HG03097 (cell line): ENCODE results near the gene TBX2.
"Not testable (repeated sequence)": the region's sequence is repeated elsewhere in the genome, so short reads cannot be mapped to it uniquely, and the experiment has no call there.

Source experiments
- ATAC-seq: cut with Tn5 transposase; IDR thresholded peaks from one replicate; pipeline ENCODE4 v1.9.1; 2021; ENCODE audit not compliant: unreplicated experiment, low FRiP score

Gene TBX2

DNA sequence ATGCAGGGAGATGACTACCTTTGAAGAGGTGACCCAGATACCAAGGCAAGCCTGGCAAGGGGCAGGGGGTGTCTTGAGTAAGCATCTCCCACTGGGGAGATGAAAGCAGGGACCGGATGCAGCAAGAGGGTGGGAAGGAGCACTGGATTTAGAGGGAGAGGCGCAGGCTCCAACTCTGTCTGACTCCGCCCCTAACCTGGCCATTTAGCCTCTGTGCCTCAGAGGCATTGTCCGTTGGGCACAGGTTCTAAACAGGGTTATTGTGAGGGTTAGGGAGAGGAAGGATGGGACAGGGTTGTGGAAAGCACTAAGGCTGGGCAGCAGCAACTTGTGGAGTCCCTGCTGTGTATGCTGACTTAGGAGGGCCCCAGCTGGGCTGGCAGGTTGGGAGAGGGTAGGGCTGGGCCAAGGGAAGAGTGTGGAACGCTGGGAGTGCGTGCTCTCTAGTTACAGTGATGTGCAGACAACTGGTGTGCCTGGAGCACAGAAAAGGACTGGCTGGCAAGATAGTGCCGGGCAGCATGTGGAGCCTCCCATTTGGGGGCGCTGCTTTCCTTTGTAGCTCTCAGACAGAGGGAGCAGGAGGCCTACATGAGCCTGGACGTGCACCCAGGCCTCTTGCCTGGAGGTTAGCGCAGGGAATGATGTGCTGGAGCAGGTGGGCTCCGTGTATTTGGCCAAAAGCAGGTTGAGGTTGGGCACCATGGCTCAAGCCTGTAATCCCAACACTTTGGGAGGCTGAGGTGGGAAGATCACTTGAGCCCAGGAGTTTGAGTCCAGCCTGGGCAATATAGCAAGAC lies 26.2 kb downstream of the TBX2 start:
- no peak for ATAC-seq

DNA sequence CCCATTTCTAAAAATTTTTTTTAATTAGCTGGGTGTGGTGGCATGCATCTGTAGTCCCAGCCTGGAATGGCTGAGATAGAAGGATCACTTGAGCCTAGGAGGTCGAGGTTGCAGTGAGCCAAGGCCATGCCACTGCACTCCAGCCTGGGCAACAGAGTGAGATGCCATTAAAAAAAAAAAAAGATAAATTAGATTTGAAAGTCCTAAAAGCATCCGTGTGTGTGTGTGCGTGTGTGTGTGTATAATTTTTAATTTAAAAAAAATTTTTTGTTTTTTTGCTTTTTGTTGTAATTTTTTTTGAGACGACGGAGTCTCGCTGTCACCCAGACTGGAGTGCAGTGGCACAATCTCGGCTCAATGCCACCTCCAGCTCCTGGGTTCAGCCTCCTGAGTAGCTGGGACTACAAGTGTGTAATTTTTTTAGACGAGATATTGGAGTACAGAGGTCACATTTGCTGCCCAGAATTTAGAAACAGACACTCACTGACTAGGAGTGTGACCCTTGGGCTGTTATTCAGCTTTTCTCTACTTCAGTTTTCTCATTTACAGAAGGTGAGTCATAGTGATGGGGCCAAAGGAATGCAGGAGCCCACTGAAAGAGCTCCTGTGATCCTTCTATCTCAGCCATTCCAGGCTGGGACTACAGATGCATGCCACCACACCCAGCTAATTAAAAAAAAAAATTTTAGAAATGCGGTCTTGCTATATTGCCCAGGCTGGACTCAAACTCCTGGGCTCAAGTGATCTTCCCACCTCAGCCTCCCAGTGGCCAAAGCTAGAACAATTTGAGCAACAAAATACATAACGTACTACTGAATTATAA lies 27.1 kb downstream of the TBX2 start:
- ATAC-seq, result no peak

DNA sequence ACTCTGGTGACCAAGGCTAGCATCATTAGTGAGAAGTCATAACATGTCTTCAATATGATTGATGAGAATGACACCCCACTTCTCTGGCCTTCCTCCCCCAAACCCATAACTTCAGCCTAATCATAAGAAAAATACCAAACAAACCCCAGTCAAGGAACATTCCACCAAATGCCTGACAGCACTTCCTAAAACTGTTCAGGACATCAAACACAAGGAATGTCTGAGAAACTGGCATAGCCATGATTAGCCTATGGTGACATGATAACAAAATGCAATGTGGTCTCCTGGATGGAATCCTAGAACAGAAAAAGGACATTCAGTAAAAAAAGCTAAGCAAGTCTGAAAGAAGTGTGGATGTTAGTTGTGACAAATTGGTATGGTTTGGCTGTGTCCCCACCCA lies 27.9 kb downstream of the TBX2 start:
- no peak for ATAC-seq

DNA sequence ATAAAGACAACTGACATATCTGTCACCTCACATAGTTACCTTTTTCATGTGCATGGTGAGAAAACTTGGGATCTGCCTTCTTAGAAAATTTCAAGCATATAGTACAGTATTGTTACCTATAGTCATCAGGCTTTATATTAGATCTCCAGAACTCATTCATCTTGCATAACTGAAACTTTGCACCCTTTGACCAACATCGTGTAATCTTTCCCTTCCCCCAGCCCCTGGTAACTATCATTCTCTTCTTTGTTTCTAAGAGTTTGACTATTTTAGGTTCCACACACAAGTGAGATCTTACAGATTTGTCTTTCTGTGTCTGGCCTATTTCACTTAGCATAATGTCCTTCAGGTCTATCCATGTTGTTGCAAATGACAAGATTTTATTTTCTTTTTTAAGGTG lies 29.6 kb downstream of the TBX2 start:
- no peak for ATAC-seq

- ATAC-seq, result not testable (repeated sequence)
Observed at GRCh38 chr17:61429831-61430230, 30.2 kb downstream of the TBX2 start.

GRCh38 chr17:61431594-61432311 lies 32.1 kb downstream of the TBX2 start:
- no peak for ATAC-seq

- no peak for ATAC-seq
Observed at GRCh38 chr17:61436273-61436672, 36.6 kb downstream of the TBX2 start.

DNA sequence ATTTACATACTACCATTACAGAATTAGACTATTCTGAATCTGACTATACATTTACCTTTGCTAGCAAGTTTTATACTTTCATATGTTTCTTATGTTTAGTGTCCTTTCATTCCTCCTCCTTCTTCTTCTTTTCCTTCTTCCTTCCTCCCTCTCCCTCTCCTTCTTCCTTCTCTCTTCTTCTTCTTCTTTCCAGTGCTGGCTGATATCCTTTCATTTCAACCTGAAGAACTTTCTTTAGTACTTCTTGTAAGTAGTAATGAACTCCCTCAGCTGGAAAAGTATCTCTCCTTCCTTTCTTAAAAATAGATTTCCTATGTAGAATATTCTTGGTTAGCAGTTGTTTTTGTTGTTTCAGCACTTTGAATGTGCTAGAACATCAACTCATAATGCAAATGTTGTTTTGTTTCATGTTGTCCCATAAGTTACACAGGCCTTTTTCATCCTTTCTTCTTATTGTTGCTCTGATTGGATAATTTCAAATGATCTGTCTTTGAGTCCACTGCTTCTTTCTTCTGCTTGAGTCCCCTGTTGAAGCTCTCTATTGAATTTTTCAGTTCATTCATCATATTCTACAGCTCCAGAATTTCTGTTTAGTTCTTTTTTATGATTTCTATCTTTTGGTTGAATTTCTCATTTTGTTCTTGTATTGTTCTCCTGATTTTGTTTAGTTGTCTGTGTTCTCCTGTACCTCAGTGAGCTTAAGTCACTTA lies 37.5 kb downstream of the TBX2 start:
- no peak for ATAC-seq

DNA sequence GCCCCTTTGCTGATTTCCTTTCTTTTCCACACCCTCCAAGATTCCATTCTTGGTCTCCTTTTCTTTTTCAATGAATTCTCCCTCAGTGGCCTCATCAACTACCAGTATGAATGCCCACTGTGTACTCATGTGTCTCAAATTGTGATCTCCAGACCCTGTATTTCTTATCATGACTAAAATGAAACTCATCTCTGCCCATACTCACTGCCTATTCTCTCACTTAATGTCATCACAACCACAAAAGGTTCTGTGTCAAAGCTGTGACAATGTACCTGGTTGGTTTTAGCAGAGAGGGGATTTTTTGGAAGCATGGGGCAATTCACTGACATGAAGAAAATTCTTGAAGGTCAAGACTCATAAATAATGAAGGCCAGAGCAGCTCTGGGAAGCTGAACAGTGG lies 41.1 kb downstream of the TBX2 start:
- ATAC-seq, result no peak

DNA sequence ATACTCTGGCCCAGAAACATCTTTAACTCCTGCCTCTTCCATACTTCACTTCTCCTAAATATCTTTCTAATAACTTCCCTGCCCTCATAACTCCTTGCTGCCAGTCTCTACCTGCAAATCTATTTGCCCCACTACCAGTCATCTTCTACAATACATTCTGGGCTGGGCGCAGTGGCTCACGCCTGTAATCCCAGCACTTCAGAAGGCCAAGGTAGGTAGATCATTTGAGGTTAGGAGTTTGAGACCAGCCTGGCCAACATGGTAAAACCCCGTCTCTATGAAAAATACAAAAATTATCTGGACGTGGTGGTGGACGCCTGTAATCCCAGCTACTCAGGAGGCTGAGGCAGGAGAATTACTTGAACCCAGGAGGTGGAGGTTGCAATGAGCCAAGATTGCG lies 41.9 kb downstream of the TBX2 start:
- ATAC-seq, result not testable (repeated sequence)

GRCh38 chr17:61442136-61442775 lies 42.6 kb downstream of the TBX2 start:
- no peak for ATAC-seq

DNA sequence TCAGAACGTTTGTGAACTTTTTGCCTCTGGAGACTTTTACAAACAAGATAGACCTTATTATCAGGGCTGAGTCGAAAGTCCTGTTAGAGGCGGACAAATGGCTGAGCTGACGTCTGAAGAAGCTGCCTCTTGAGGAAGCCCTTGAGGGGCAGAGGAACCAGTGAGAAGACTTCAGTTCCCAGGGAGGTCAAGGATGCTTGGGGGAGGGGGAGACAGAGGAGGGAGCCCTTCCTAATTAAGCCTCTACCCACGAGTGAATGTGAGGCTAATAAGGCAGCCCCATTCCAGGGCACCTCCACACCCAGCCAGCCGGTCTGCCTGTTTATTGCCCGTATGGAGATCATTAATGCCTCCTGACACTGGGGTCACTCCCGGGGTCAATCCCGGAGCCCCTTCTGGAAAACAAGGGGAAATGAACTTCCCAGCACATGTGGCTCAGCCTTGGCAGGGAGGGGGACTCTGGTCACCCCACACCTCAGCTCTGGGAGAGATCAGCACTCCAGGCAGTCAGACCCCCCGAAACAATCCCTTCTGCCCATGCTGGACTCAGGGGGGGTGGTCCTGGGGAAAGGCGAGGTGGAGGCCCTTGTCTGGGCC lies 43.3 kb downstream of the TBX2 start:
- ATAC-seq, result no peak

DNA sequence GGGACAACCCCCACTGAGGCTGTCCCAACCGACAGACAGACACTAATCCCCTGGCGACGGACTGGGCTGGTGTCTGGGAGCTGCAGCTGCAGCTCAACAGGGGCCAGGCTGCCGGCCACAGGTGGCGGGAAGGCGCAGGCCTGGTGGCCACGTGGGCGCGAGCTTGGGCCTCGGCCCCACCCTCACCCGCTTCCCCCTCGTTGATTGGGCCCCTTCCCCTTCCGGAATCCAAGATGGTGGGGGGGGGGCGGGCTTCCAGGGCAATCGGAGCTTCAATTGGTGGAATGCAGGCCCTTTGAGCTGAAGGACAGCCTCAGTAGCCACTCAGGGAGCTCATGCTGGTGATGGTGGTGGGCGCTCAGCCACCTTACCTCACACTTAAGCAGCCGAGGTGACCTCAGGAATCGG lies 43.8 kb downstream of the TBX2 start:
- ATAC-seq, result no peak

- ATAC-seq, result no peak
Observed at GRCh38 chr17:61444075-61444474, 44.4 kb downstream of the TBX2 start.

DNA sequence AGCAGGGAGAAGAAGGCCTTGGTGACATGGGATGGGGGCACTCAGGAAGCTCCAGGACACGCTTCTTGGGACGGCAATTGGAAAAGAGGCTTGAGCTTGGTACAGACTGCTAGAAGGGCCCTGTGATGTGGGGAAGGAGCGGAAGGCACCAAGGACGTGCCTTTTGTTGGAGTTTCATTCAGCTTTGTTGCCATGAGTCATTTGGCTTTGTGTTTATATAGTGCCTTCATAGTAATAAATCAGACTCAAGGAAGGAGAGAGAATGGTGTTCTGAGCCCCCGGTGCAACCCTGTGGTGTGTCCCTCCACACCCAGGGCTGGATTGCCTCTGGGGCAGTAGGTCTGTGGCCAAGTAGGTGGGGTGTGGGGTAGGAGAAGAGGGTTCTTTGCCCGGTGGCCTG lies 45.2 kb downstream of the TBX2 start:
- no peak for ATAC-seq

DNA sequence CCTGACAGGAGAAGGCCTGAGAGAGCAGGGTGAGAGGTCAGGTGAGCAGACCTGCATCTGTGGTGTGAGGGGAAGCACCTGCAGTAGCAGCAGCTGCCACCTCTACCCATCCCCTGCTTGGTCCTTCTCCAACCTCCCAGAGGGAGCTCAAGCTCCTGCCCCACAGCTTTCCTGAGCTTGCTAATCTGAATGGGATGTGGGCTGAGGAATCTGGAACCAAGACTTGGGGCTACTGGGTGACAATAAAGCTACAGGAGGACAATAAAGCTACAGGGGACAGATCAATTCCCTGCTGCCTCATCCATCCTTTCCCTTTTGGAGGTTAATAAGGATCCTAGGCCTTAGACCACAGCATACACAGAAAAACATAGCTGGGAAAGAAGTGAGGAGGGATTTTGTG lies 47.7 kb downstream of the TBX2 start:
- ATAC-seq, result no peak

DNA sequence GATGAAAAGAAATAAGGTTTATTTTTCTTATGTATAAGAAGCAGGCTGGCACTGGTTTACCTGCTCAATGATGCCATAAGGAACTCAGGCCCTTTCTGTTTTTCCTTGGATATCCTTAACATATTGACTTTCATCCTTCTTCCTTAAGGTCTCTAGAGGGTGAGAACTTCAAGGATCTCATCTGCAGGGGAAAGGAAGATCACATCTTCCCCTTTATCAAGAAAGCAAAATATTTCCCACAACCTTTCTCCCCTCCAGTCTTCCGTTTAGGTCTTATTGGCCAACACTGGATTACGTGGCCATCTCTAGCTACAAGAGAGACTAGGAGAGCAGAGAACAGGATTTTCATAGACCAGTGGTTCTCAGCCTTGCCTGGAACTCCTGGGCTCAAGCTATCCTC lies 48.4 kb downstream of the TBX2 start:
- ATAC-seq, result no peak

GRCh38 chr17:61449140-61449539 lies 49.5 kb downstream of the TBX2 start:
- ATAC-seq, result not testable (repeated sequence)

DNA sequence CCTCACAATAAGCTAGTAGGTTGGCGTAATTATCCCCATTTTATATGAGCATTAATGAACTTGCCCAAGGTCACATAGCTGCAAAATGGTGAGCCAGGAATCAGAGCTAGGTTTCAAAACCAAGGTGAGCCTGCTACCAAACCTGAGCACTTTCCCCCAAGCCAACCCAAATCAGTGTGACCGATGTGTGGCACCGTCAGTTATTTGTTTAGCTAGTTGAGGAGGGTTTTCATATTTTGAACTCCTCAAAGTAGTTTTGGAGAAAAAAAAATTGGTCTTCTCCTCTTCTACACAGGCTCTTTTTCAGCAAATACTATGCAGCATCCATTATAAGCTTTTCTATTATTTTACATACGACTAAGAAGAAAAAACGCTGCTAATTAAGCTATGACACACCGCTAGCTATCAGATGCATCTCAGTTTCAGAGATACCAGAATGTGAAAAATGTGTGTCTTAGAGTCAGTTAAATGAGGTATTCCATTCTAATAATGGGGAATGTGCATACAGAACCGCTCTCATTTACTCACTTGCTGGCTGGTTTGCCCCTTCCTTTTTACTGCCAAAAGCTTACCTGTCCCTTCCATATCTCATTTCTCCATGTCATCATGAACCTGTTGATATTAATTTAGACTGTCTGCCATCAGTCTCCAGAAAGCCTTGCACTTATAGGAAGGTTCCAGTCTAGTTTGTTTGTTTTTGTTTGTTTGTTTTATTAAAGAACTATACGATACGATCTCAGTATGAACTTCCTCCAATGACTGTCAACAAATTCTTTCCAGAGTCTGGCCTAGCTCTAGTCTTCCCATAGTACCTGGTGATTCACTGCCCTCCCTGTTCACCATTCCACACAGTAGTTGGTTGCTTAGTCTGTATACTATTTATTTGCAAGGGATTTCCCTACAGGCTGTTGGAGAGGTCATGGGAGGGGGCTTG lies 50.3 kb downstream of the TBX2 start:
- no peak for ATAC-seq
